ENCODE measurements around the gene CHD1. TPM values are rescaled to one million over a fixed set of nuclear protein-coding genes. Genes with fewer than 3 reads are reported as not detected.

CHD1 gene
- total RNA-seq, 2 donors from 2014 or later = 38.5 to 52.9 TPM

GRCh38 chr5:98936948-98937715, 8.3 kb upstream of the CHD1 start:
- H3K9me3 ChIP-seq = no peaks in the 10 kb centered on the region
- no peak for TF ChIP-seq CTCF (IDR thresholded peaks at IDR 0.05)
- no peak for TF ChIP-seq POLR2AphosphoS5 (IDR thresholded peaks at IDR 0.05)
- TF ChIP-seq POLR2A (IDR thresholded peaks at IDR 0.05) = no peak
- intact Hi-C loops (cut with DNase I) = no loop called here

GRCh38 chr5:98935206-98935605, 6.4 kb upstream of the CHD1 start:
- TF ChIP-seq POLR2A (IDR thresholded peaks at IDR 0.05) = no peak
- 82% methylated on average over 3 of the region's 3 CpGs for WGBS
- intact Hi-C loops (cut with DNase I) = no loop called here

More at GRCh38 chr5:98936948-98937715, 8.3 kb upstream of the CHD1 start:
- Histone ChIP-seq H3K4me3 (no peak overlapping the region), H3K27me3 (replicated peaks; ENCODE audit: insufficient read depth) (no peaks in the 10 kb centered on the region), H3K36me3 (no peaks in the 10 kb centered on the region), H3K27ac (no peak overlapping the region), H3K4me1 (replicated peaks) (no peaks in the 10 kb centered on the region)
- 79% methylated on average over 3 of the region's 3 CpGs for whole genome bisulfite sequencing
- DNase-seq (ENCODE audit: low spot score) = no peak

GRCh38 chr5:98934546-98934945, 5.7 kb upstream of the CHD1 start:
- TF ChIP-seq POLR2AphosphoS5 (IDR thresholded peaks at IDR 0.05) (no peak), POLR2A (IDR thresholded peaks at IDR 0.05) (no peak), CTCF (IDR thresholded peaks at IDR 0.05) (no peak)
- H3K27me3 ChIP-seq (replicated peaks; ENCODE audit: insufficient read depth) = no peaks in the 10 kb centered on the region
- H3K4me3 ChIP-seq = no peak overlapping the region
- no peak overlapping the region for H3K27ac ChIP-seq
- H3K9me3 ChIP-seq = no peaks in the 10 kb centered on the region
- no peak for DNase-seq (ENCODE audit: low spot score)
- 64% methylated on average over 1 of the region's 1 CpG for WGBS
- H3K36me3 ChIP-seq = no peaks in the 10 kb centered on the region
- no peaks in the 10 kb centered on the region for H3K4me1 ChIP-seq (replicated peaks)
- intact Hi-C loops (cut with DNase I) = no loop called here

More at GRCh38 chr5:98935206-98935605, 6.4 kb upstream of the CHD1 start:
- no peaks in the 10 kb centered on the region for H3K4me1 ChIP-seq (replicated peaks)
- H3K4me3 ChIP-seq = no peak overlapping the region
- DNase-seq (ENCODE audit: low spot score) = no peak
- H3K36me3 ChIP-seq = no peaks in the 10 kb centered on the region
- no peaks in the 10 kb centered on the region for H3K9me3 ChIP-seq
- no peaks in the 10 kb centered on the region for H3K27me3 ChIP-seq (replicated peaks; ENCODE audit: insufficient read depth)
- no peak overlapping the region for H3K27ac ChIP-seq

- intact Hi-C loops (cut with DNase I) = no loop called here
- DNase-seq (ENCODE audit: low spot score) = no peak
- no peak overlapping the region for H3K27ac ChIP-seq
- no peak overlapping the region for H3K4me3 ChIP-seq
- WGBS = 82% methylated on average over 5 of the region's 5 CpGs
- H3K9me3 ChIP-seq = no peaks in the 10 kb centered on the region
- H3K36me3 ChIP-seq = no peaks in the 10 kb centered on the region
- TF ChIP-seq POLR2AphosphoS5 (IDR thresholded peaks at IDR 0.05) (no peak), CTCF (IDR thresholded peaks at IDR 0.05) (no peak), POLR2A (IDR thresholded peaks at IDR 0.05) (no peak)
- H3K27me3 ChIP-seq (replicated peaks; ENCODE audit: insufficient read depth) = no peaks in the 10 kb centered on the region
- H3K4me1 ChIP-seq (replicated peaks) = no peaks in the 10 kb centered on the region
Measured at GRCh38 chr5:98933445-98934072, 4.8 kb upstream of the CHD1 start.

- intact Hi-C loops (cut with DNase I) = no loop called here
- Histone ChIP-seq H3K4me1 (replicated peaks) (peaks cover 5% of the 10 kb centered on the region), H3K27ac (no peak overlapping the region), H3K36me3 (no peaks in the 10 kb centered on the region), H3K9me3 (no peaks in the 10 kb centered on the region), H3K27me3 (replicated peaks; ENCODE audit: insufficient read depth) (no peaks in the 10 kb centered on the region), H3K4me3 (no peak overlapping the region)
- WGBS = 78% methylated on average over 5 of the region's 5 CpGs
- TF ChIP-seq CTCF (IDR thresholded peaks at IDR 0.05) (no peak), POLR2A (IDR thresholded peaks at IDR 0.05) (no peak), POLR2AphosphoS5 (IDR thresholded peaks at IDR 0.05) (no peak)
- no peak for DNase-seq (ENCODE audit: low spot score)
Measured at GRCh38 chr5:98930972-98931762, 2.4 kb upstream of the CHD1 start.

All from prostate gland (tissue), 2 donors.